ENCODE data around the gene P4HTM. TPM values are rescaled to one million over a fixed set of nuclear protein-coding genes. Genes with fewer than 3 reads are reported as not detected.

The P4HTM gene
- total RNA-seq, 2 experiments from 2014 or later, result 35.2 to 39.6 TPM

DNA sequence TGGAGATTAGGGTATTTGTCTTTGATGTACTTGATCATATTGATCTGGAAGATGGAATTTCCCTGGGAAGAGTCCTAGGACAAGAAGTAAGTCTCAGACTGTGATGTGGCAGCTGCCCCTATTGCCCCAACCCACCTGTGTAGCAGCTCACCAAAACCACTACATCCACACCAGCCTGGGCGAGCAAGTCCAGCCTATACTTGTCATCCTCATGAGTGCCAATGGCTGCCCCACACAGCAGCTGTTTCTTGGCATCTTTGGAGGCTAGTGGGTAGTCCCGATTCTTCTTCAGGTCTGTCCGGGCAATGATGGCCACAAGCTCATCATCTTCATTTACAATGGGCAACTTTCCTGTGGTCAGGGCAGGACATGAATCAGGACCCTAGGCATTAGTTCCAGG is 36.5 kb downstream of the P4HTM start:
- peaks cover 81% of the 10 kb centered on the region for H3K36me3 Mint-ChIP-seq (ENCODE audit: low read depth)
- no peak for ATAC-seq
- POLR2A ChIA-PET, result interaction anchor here (0.7 to 1.4 kb wide), 3 partner anchors 9 to 139 kb away, joined by 3 to 5 read pairs (median 3); partner anchors contain the start of gene QRICH1

DNA sequence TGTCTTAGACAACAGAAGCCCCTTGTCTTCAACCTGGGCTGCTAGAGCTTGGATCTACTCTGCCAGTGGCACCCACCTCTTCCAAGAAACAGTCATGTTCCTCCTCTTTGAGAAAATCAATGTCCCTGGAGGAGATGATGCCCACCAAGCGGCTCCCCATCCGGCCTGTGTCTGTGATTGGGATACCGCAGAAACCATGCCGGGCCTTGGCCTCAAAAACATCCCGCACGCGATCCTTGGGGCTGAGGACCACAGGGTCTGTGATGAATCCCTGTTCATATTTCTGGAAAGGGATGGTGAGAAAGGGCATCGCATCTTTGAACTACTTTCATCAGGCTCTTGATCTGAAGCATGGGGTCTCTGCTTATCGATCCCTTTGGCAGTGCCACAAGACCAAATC is 37.6 kb downstream of the P4HTM start:
- ChIA-PET POLR2A (interaction anchor here (2.2 kb wide), 1 partner anchor 38 kb away, joined by 8 read pairs; the partner anchor contains the start of gene P4HTM), CTCF (interaction anchor here (1.1 to 2.2 kb wide), 2 partner anchors 8 to 40 kb away, joined by 5 to 23 read pairs; no protein-coding TSS in a partner anchor)
- H3K27ac Mint-ChIP-seq, result peak overlapping the region; percentile 96
- ATAC-seq (no peak), DNase-seq (no peak)
- H3K4me3 Mint-ChIP-seq, result peak overlapping the region; percentile 92
- H3K9me3 Mint-ChIP-seq (ENCODE audit: insufficient read depth), result no peaks in the 10 kb centered on the region
- peaks cover 65% of the 10 kb centered on the region for H3K4me1 Mint-ChIP-seq (ENCODE audit: low read depth)
- H3K27me3 Mint-ChIP-seq (ENCODE audit: low read depth), result no peaks in the 10 kb centered on the region
- peaks cover 86% of the 10 kb centered on the region for H3K36me3 Mint-ChIP-seq (ENCODE audit: low read depth)

More for the DNA sequence above, 36.5 kb downstream of the P4HTM start:
- H3K27ac Mint-ChIP-seq, result no peak overlapping the region
- no peaks in the 10 kb centered on the region for H3K27me3 Mint-ChIP-seq (ENCODE audit: low read depth)
- no peak overlapping the region for H3K4me3 Mint-ChIP-seq
- no peaks in the 10 kb centered on the region for H3K9me3 Mint-ChIP-seq (ENCODE audit: insufficient read depth)
- peaks cover 67% of the 10 kb centered on the region for H3K4me1 Mint-ChIP-seq (ENCODE audit: low read depth)
- CTCF ChIA-PET, result interaction anchor here (1.0 kb wide), 1 partner anchor 39 kb away, joined by 3 read pairs; no protein-coding TSS in a partner anchor
- DNase-seq, result no peak

DNA sequence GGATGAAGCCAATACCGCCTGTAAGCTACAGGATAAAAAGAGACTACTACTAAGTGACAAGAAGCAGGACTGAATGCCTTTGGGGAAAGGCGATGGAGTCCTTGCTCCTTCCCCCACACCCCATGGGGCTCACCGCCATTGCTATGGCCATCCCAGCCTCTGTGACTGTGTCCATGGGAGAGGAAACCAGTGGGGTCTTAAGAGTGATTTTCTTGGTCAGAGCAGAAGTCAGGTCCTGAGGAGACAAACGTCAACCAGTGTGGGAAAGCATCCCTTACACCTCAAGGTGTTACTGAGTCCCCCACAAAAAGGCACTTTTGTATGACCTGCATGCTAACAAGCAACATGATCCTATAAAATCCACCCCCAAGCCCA is 38.2 kb downstream of the P4HTM start:
- H3K36me3 Mint-ChIP-seq (ENCODE audit: low read depth), result peaks cover 84% of the 10 kb centered on the region

DNA sequence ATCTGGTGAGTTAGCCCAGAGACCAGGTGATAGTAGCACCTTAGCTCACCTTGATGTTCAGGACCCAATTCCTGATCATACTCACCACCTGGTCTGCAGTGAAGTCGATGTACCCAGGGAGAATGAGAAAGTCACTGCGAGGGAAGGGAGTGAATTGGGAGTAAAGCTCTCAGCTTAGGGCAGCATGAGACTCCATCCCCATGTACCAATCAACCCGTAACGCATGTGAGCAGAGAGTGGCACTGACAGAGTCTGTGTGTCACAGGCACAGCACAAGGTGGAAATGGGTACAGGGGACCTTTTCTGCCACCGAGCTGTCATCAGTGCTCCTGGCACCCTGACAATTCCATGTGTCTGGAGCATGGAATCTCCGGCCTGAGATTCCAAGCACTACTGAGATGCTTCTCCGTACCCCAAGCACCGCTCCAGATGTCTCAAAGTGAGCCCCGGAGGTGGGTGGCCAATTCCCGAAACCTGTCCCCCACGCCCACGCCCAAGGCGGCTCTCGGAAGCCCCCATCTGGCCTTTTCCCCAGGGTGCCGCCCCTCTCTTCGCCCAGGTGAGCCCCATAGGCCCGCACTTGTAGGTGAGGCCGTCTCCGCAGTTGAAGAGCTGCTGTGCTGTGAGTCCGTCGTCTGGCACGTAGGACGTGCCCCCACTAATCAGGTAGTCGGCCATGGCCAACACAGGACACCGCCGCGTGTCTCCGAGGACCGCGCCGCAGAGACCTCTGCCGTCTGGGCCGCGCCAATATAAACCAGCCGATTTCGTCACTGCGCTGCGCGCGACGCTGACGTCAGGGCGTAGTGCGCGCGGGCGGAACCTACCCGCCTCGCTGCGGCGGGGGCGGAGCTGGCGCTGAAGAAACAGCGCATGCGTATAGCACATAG is 38.9 kb downstream of the P4HTM start, which contains the start of gene IMPDH2:
Gene IMPDH2 (minus strand): TSS at position 726 of the 890 bp plus-strand sequence. CDS start 48 bp downstream, at position 678.
- CTCF ChIA-PET, result interaction anchor here (0.8 to 2.2 kb wide), 7 partner anchors 9 to 65 kb away, joined by 3 to 23 read pairs (median 6); partner anchors contain the start of genes DALRD3, P4HTM and QRICH1
- H3K27me3 Mint-ChIP-seq (ENCODE audit: low read depth), result no peaks in the 10 kb centered on the region
- POLR2A ChIA-PET, result interaction anchor here (0.7 to 2.2 kb wide), 13 partner anchors 10 to 312 kb away, joined by 3 to 22 read pairs (median 3); partner anchors contain the start of genes DALRD3, IP6K2, P4HTM and QRICH1
- H3K27ac Mint-ChIP-seq, result peak within 1 kb of the TSS; percentile 96
- ATAC-seq, result peak; percentile 95
- H3K36me3 Mint-ChIP-seq (ENCODE audit: low read depth), result peaks cover 80% of the 10 kb centered on the region
- DNase-seq, result peak; percentile 94
- peaks cover 53% of the 10 kb centered on the region for H3K4me1 Mint-ChIP-seq (ENCODE audit: low read depth)
- peak within 1 kb of the TSS; percentile 92 for H3K4me3 Mint-ChIP-seq
- H3K9me3 Mint-ChIP-seq (ENCODE audit: insufficient read depth), result no peaks in the 10 kb centered on the region

More for the DNA sequence above, 38.2 kb downstream of the P4HTM start:
- no peaks in the 10 kb centered on the region for H3K9me3 Mint-ChIP-seq (ENCODE audit: insufficient read depth)
- POLR2A ChIA-PET, result interaction anchor here (0.7 to 2.2 kb wide), 6 partner anchors 9 to 311 kb away, joined by 3 to 22 read pairs (median 8); partner anchors contain the start of genes DALRD3, IP6K2, P4HTM and WDR6
- H3K4me1 Mint-ChIP-seq (ENCODE audit: low read depth), result peaks cover 58% of the 10 kb centered on the region
- peak overlapping the region; percentile 92 for H3K4me3 Mint-ChIP-seq
- no peaks in the 10 kb centered on the region for H3K27me3 Mint-ChIP-seq (ENCODE audit: low read depth)
- peak overlapping the region; percentile 96 for H3K27ac Mint-ChIP-seq
- CTCF ChIA-PET, result interaction anchor here (0.8 to 2.2 kb wide), 5 partner anchors 8 to 65 kb away, joined by 3 to 23 read pairs (median 8); partner anchors contain the start of genes P4HTM and QRICH1
- DNase-seq (no peak), ATAC-seq (no peak)

DNA sequence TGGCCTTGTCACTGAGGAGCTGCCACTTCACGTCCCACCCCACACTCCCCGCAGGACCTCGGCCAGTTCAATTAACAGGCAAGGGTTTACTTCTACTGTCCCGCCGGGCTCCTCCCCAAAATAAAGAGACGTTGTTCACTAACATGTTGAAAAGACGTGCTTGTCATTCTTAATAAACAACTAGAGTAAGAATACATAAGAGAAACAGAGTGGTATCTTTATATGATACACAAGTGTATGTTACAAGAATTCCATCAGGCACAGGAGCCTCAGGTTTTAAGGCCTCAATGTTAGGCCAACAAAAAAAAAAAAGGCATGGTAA is 39.5 kb downstream of the P4HTM start:
- Mint-ChIP-seq H3K4me3 (peak overlapping the region; percentile 92), H3K27me3 (ENCODE audit: low read depth) (no peaks in the 10 kb centered on the region), H3K36me3 (ENCODE audit: low read depth) (peaks cover 76% of the 10 kb centered on the region), H3K4me1 (ENCODE audit: low read depth) (peaks cover 47% of the 10 kb centered on the region), H3K27ac (peak overlapping the region; percentile 96), H3K9me3 (ENCODE audit: insufficient read depth) (no peaks in the 10 kb centered on the region)
- no peak for DNase-seq
- no peak for ATAC-seq
- ChIA-PET POLR2A (interaction anchor here (0.7 to 2.2 kb wide), 11 partner anchors 10 to 310 kb away, joined by 3 to 22 read pairs (median 4); partner anchors contain the start of genes DALRD3, P4HTM, QRICH1 and USP4), CTCF (interaction anchor here (1.0 to 2.2 kb wide), 5 partner anchors 12 to 64 kb away, joined by 3 to 23 read pairs (median 8); partner anchors contain the start of genes DALRD3, P4HTM and QRICH1)

DNA sequence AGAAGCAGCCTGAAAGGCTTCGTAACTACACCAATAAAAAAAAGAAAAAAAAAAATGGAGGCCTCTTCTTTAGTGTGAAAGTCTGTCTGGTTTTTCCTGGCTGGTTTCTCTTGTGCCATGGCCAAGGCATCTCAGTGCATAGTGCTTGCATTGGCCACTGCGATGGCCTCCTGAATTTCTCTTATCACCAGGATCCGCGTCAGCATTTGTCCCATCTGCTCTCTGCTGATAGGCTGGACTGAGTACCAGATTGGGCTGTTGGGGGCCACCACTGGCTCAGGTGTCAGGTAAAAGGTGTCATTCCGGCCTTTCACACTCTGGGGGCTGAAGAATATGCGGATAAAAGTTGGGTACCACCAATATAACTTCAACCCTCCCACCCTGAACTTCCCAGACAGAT is 40.3 kb downstream of the P4HTM start:
- Mint-ChIP-seq H3K4me3 (no peak overlapping the region), H3K27me3 (ENCODE audit: low read depth) (no peaks in the 10 kb centered on the region), H3K4me1 (ENCODE audit: low read depth) (peaks cover 41% of the 10 kb centered on the region), H3K27ac (peak overlapping the region; percentile 51), H3K9me3 (ENCODE audit: insufficient read depth) (no peaks in the 10 kb centered on the region), H3K36me3 (ENCODE audit: low read depth) (peaks cover 72% of the 10 kb centered on the region)
- POLR2A ChIA-PET, result interaction anchor here (5.3 kb wide), 1 partner anchor 10 kb away, joined by 38 read pairs; the partner anchor contains the start of genes DALRD3 and NDUFAF3
- no peak for ATAC-seq
- DNase-seq, result no peak
- CTCF ChIA-PET, result interaction anchor here (1.6 to 2.6 kb wide), 2 partner anchors 9 to 23 kb away, joined by 5 to 11 read pairs; partner anchors contain the start of genes NDUFAF3 and WDR6

DNA sequence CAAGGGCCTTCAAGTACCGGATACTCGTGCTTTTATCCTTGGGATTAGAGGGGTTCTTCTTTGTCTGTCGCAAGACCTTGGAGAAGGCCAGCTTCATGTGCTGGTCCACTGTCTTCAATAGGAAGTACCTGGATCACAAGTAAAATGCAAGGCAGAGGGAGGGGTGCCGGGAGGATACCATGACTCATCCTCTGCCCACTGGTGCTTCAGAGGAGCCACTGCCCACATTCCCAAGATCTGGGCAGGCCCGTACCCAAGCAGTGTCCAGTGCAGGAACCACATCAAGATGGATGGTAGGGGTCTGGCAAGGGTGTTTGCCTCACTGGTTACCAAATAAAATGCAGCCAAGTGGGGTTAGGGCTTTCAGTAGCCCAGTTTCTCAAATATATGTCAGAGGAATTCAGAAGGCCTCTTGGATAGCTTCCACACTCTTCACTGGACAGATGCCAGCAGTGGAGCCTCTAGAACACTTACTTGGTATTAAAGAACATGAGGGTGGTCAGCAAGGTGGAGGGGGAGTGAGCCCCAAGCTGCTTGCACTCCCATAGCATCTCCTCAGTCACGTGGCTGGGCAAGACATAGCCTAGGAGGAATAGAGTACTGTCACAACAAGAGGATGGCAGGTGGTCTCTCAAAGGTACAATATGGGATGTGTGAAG is 42.7 kb downstream of the P4HTM start:
- CTCF ChIA-PET, result interaction anchor here (0.7 to 2.6 kb wide), 2 partner anchors 11 to 125 kb away, joined by 3 to 11 read pairs; partner anchors contain the start of gene NDUFAF3
- no peak for DNase-seq
- ATAC-seq, result no peak
- peaks cover 60% of the 10 kb centered on the region for H3K36me3 Mint-ChIP-seq (ENCODE audit: low read depth)
- H3K4me1 Mint-ChIP-seq (ENCODE audit: low read depth), result peaks cover 19% of the 10 kb centered on the region
- H3K4me3 Mint-ChIP-seq, result no peak overlapping the region
- POLR2A ChIA-PET, result interaction anchor here (0.7 to 5.3 kb wide), 3 partner anchors 12 to 26 kb away, joined by 3 to 38 read pairs (median 3); partner anchors contain the start of genes DALRD3, NDUFAF3 and WDR6
- no peak overlapping the region for H3K27ac Mint-ChIP-seq
- H3K27me3 Mint-ChIP-seq (ENCODE audit: low read depth), result no peaks in the 10 kb centered on the region
- H3K9me3 Mint-ChIP-seq (ENCODE audit: insufficient read depth), result no peaks in the 10 kb centered on the region

DNA sequence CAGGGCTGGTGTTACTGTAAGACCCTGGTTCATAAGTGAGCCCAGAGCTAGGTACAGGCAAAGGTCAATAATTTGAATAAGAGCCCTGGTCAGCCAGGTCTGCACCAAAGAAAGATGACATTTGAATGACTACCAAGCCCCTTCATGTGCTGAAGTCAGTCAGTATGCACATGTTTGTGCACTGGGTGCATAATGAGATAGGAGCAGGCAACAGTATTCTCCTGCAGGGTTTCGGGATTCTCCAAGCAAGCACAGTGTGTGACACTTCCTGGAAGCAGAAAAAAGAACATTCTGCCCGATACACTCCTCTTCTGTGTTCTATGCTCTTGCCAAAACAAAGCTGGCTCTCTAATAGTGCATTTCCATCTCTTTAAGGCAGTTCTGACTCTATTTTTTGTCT is 44.6 kb downstream of the P4HTM start:
- H3K9me3 Mint-ChIP-seq (ENCODE audit: insufficient read depth), result no peaks in the 10 kb centered on the region
- peaks cover 45% of the 10 kb centered on the region for H3K36me3 Mint-ChIP-seq (ENCODE audit: low read depth)
- peaks cover 4% of the 10 kb centered on the region for H3K4me1 Mint-ChIP-seq (ENCODE audit: low read depth)
- H3K27me3 Mint-ChIP-seq (ENCODE audit: low read depth), result no peaks in the 10 kb centered on the region
- H3K27ac Mint-ChIP-seq, result no peak overlapping the region
- DNase-seq (no peak), ATAC-seq (no peak)
- ChIA-PET POLR2A (interaction anchor here (1.1 to 5.3 kb wide), 2 partner anchors 14 to 28 kb away, joined by 4 to 38 read pairs; partner anchors contain the start of genes DALRD3, NDUFAF3 and WDR6), CTCF (interaction anchor here (1.5 kb wide), 1 partner anchor 13 kb away, joined by 5 read pairs; the partner anchor contains the start of gene NDUFAF3)
- no peak overlapping the region for H3K4me3 Mint-ChIP-seq

DNA sequence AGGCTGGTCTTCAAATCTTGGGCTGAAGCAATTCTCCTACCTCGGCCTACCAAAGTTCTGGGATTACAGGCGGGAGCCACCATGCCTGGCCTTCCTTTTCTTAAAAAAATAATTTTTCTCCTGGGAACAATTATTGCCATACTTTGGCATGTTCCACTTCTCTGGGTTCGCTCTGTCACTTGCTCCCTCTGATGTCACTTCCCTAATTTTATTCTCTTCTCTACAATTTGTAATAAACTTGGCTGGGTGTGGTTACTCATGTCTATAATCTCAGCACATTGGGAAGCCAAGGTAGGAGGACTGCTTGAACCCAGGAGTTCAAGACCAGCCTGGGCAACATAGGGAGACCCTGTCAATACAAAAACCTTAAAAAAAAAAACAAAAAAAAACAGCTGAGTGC is 45.2 kb downstream of the P4HTM start:
- ChIA-PET CTCF (interaction anchor here (1.5 kb wide), 1 partner anchor 13 kb away, joined by 5 read pairs; the partner anchor contains the start of gene NDUFAF3), POLR2A (interaction anchor here (1.1 to 5.3 kb wide), 2 partner anchors 15 to 28 kb away, joined by 4 to 38 read pairs; partner anchors contain the start of genes DALRD3, NDUFAF3 and WDR6)
- DNase-seq (no peak), ATAC-seq (no peak)
- Mint-ChIP-seq H3K4me1 (ENCODE audit: low read depth) (no peaks in the 10 kb centered on the region), H3K27ac (no peak overlapping the region), H3K4me3 (no peak overlapping the region), H3K27me3 (ENCODE audit: low read depth) (no peaks in the 10 kb centered on the region), H3K9me3 (ENCODE audit: insufficient read depth) (no peaks in the 10 kb centered on the region), H3K36me3 (ENCODE audit: low read depth) (peaks cover 42% of the 10 kb centered on the region)

DNA sequence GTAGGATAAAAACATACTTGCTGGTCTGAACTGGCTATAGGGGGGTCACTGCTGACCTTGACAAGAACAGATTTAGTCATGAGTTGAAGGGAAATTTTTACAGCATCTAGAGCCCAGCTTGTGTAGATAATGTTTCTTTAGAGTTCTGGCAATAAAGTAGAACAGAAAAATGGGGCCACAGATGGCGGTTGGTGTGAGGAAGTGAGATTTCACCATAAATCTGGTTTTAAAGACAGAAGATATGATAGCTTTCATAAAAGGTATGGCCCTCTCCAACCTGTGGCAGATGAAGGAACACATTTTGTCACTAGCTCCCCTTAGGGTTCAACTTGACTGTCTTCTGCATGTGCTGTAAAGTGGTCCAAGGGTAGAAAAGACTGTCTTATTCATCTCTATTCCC is 63.5 kb downstream of the P4HTM start:
- POLR2A ChIA-PET, result no interaction called here
- Mint-ChIP-seq H3K4me3 (no peak overlapping the region), H3K27ac (no peak overlapping the region), H3K27me3 (ENCODE audit: low read depth) (no peaks in the 10 kb centered on the region), H3K9me3 (ENCODE audit: insufficient read depth) (no peaks in the 10 kb centered on the region), H3K36me3 (ENCODE audit: low read depth) (peaks cover 62% of the 10 kb centered on the region), H3K4me1 (ENCODE audit: low read depth) (no peaks in the 10 kb centered on the region)
- ATAC-seq (no peak), DNase-seq (no peak)
- CTCF ChIA-PET, result interaction anchor here (1.0 kb wide), 1 partner anchor 64 kb away, joined by 3 read pairs; no protein-coding TSS in a partner anchor
